HG02571 (cell line): Measurements from ENCODE around the gene LSMEM2.
A peak's percentile ranks its signal among the peaks of the same experiment; 100 is the strongest.

ENCODE experiments used
- ATAC-seq: cut with Tn5 transposase; IDR thresholded peaks from one replicate; pipeline ENCODE4 v1.9.1; 2021; ENCODE audit warnings: mild to moderate bottlenecking, moderate library complexity; ENCODE audit not compliant: unreplicated experiment

LSMEM2 gene

GRCh38 chr3:50320853-50321335, 42.0 kb downstream of the LSMEM2 start:
- peak; percentile 49 for ATAC-seq

DNA sequence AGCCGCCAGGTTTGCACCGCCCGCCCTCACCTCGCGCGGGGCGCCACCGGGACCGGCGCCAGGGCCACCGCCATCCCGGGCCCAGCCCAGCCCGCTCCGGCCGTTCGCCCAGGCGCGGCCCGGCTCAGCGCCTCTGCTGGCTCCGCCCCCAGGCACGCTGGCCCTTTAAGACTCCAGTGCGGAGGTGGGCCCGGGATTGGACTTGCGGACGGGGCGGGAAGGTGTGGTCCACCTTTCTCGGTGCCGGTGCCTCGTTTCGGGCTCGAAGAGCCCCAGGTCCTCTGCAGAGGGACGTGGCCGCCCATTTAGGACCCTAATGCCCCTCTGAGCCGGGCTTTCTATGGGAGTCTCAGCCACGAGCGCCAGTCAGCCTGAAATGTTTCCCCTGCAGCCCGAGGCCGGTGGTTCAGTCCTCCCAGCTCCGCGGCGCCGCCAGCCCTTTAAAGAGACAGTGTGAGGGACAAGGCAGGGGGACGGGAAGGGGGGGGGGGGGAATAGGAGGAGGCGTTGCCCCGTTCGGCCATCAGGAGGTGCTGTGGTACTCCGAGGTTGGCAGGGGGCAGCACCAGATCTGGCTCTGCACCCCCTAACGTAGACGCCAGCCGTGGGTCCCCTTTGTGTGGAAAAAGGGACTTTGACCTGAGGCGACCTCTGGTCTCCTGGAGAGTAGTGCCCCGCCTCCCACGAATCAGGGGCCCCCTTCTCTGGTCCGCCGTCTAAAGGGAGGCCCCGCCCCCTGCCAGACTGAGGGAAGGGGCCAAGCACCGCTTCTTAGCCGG, 42.6 kb downstream of the LSMEM2 start:
- peak; percentile 71 for ATAC-seq

DNA sequence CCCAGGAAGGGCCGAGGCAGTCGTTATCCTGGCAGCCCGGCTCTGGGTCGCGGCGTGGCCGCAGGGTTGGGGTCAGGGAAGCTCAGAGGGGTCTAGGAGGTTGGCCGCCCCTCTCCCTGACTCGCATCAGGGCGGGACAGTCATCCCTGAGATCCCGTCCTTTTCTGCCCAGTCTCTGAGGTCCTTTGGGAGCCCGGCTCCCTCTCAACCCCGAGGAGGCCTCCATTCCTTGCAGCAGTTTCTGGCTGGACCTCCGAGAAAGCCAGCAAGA, 43.2 kb downstream of the LSMEM2 start:
- ATAC-seq = no peak

- no peak for ATAC-seq
Measured at GRCh38 chr3:50322386-50323091, 43.7 kb downstream of the LSMEM2 start, which contains the start of gene HYAL2. Gene HYAL2, minus strand, starts transcription at chr3:50322745. Its CDS starts 2,256 bp downstream, at chr3:50320489.

DNA sequence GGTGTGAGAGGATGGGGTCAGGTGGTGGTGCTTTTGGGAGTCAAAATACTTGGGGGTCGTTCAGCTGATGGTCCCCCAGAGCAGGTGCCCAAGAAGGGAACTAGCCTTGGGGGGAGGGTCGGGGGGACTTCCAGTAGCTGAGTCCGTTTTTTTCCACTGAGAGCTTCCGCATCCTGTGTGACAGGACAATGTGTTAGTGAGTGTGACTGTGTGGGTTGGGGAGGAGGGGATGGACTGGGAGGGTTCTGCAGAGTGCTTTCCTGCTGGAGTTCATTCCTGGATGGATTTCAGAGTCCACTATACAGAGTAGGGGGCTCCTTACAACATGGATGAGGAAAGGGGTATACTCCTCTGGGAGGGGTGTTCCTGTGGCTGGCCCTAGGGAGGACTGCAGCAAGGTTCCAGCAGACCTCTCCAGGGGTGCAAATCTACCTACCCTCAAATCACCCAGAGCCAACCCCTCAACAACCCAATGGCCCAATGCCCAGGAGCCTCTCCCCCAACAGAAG, 44.3 kb downstream of the LSMEM2 start:
- no peak for ATAC-seq

DNA sequence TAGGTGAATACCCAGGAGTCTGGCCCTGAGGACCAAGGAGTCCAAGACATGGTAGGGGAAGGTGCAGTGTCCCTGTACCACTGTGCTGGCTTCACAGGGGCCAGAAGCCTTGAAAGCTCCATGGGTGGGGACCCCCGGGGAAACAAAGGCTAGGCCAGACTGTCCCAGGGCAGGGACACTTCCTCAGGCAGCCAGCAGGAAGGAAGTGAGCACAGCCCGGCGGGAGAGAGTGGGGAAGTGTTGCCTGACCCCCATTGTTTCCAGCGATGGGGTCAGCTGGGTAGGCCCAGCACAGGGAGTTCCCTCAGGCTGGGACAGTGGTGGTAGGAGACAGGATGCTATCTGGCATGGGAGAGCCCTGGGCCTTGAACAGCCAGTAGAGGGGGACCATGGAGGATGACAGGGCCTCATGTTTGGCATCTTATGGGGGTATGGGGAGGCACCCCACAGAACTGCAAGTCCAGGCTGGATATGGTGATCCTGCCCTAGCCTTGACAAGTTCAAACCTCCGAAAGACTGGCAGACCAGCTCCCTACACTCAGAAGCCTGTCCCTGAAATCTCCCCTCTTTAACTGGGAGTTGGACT, 44.8 kb downstream of the LSMEM2 start:
- no peak for ATAC-seq

- ATAC-seq = no peak
Measured at GRCh38 chr3:50324351-50325112, 45.6 kb downstream of the LSMEM2 start.

DNA sequence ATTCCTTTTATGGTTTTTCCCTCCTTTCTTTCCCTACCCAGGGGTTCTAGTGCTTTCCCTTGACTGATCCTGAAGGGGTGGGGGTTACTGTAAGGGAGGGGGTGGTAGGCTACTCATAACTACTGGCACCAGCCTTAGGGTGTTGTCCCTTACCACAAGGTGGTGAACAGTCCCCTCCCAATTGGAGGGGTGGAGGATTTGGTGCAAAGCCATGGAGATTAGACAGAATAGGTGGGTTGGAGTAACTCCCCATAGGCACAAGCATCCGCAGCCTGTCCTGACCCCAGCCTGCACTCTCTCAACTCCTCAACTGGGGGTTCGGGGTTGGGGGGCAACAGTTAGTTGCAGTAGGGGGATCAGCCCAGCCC, 46.2 kb downstream of the LSMEM2 start:
- no peak for ATAC-seq

- ATAC-seq = no peak
Measured at GRCh38 chr3:50325497-50326181, 46.8 kb downstream of the LSMEM2 start.

GRCh38 chr3:50326182-50326541, 47.3 kb downstream of the LSMEM2 start:
- ATAC-seq = no peak

- no peak for ATAC-seq
Measured at GRCh38 chr3:50327129-50327528, 48.2 kb downstream of the LSMEM2 start.

GRCh38 chr3:50327943-50328691, 49.2 kb downstream of the LSMEM2 start, which contains the start of gene TUSC2:
Gene TUSC2, minus strand, starts transcription at chr3:50328223. Its CDS starts 124 bp downstream, at chr3:50328099.
- ATAC-seq = peak; percentile 89

GRCh38 chr3:50330330-50330729, 51.4 kb downstream of the LSMEM2 start:
- ATAC-seq = no peak

DNA sequence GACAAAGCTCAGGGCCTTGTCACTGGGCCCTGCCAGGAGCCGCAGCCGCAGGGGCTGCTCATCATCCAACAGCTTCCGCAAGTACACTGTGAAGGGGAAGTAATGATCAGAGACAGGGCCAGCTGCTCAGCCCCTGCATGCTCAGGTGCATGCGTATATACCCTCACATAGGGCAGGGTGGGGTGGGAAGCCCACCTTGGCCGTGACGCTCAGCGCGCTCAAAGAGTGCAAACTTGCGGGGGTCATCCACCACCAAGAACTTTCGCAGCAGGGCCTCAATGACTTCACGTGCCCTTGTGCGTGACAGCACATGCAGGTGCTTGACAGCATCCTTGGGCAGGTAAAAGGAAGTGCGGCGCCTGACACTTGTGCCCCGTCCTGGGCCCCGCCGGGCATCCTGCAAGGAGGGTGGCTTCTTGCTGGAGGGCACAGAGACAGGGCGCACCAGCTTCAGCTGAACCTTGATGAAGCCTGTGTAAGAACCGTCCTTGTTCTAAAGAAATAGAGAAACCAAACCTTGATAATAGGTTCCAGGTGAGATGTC, 52.5 kb downstream of the LSMEM2 start:
- no peak for ATAC-seq

DNA sequence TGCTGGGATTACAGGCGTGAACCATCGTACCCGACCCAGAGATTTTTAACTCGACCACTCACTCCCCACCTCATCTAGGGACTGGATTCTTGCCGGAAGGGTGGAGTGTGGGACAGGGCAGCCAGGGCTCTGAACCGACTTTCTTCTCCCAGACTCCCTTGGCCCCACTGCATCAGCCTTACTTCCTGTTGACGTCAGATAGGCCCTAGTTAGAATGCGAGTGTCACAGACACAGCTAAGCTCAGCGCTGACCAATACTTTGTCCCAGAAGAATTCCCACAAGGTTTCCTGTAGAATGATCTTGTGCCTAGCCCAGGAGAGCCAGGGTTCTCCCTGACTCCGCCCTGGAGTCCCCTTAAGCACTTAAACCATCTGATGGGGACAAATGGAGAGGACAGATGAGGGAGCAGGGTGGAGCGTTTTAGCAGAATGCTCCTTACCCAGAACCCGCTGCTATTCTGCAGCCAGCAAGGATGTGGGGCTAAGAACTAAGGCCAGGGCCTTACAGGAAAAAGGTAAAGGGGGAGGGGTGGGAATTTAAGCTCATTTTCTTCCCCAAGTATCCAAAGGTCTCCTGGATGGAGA, 54.9 kb downstream of the LSMEM2 start:
- no peak for ATAC-seq

- ATAC-seq = no peak
Measured at GRCh38 chr3:50334339-50335075, 55.6 kb downstream of the LSMEM2 start.

GRCh38 chr3:50336452-50337174, 57.7 kb downstream of the LSMEM2 start:
- peak; percentile 30 for ATAC-seq
